Activated T-helper 2 cell treated with anti-CD3 and anti-CD28 coated beads, Interferon-gamma antibody, Interleukin-2, Interleukin-4, amounts not matched to agents 10 μg/mL and 5 μg/mL and 100 μg/mL, durations not matched to agents 14 hours and 24 hours and 36 hours (primary cell): ENCODE results near the gene CDPF1. TPM values are rescaled to one million over a fixed set of nuclear protein-coding genes. Genes with fewer than 3 reads are reported as not detected.

Experiments
- DNase-seq: peaks from one replicate; pipeline ENCODE4 v3.0.0; 2021; ENCODE audit warnings: low spot score
- H3K27ac Mint-ChIP-seq: one replicate; pipeline ENCODE4 v1.8.0; 2021; ENCODE audit warnings: mixed read lengths
- H3K27me3 Mint-ChIP-seq: one replicate; pipeline ENCODE4 v1.8.0; 2021; ENCODE audit warnings: low read depth, mixed read lengths
- H3K36me3 Mint-ChIP-seq: one replicate; pipeline ENCODE4 v1.8.0; 2021; ENCODE audit warnings: low read depth, mixed read lengths
- H3K4me1 Mint-ChIP-seq: one replicate; pipeline ENCODE4 v1.8.0; 2021; ENCODE audit warnings: low read depth, mixed read lengths
- H3K4me3 Mint-ChIP-seq: one replicate; pipeline ENCODE4 v1.8.0; 2021; ENCODE audit warnings: low read depth, mild to moderate bottlenecking, moderate library complexity, mixed read lengths
- H3K9me3 Mint-ChIP-seq: one replicate; pipeline ENCODE4 v1.8.0; 2021; ENCODE audit warnings: mixed read lengths
- intact Hi-C: fragments of 100-400 bp; cut with micrococcal nuclease; formaldehyde crosslinking; loops from one replicate; pipeline ENCODE4 v1.15.1; 2023
- total RNA-seq: library from RNA; stranded (reverse); gene quantifications from 2 replicates; pipeline ENCODE4 v1.2.3, GENCODE V29; 2022

Gene CDPF1
- total RNA-seq, 1 donor from 2014 or later = 7.7 TPM

GRCh38 chr22:46198274-46198673, 51.8 kb downstream of the CDPF1 start:
- Mint-ChIP-seq H3K27me3 (no peaks in the 10 kb centered on the region), H3K9me3 (no peaks in the 10 kb centered on the region), H3K4me1 (peaks cover 2% of the 10 kb centered on the region), H3K27ac (no peak overlapping the region), H3K4me3 (no peak overlapping the region), H3K36me3 (peaks cover 3% of the 10 kb centered on the region)
- intact Hi-C loops = no loop called here
- DNase-seq = no peak

GRCh38 chr22:46196278-46196677, 53.8 kb downstream of the CDPF1 start:
- no peaks in the 10 kb centered on the region for H3K27me3 Mint-ChIP-seq
- no peak overlapping the region for H3K27ac Mint-ChIP-seq
- H3K4me3 Mint-ChIP-seq = no peak overlapping the region
- peaks cover 3% of the 10 kb centered on the region for H3K36me3 Mint-ChIP-seq
- H3K4me1 Mint-ChIP-seq = peaks cover 2% of the 10 kb centered on the region
- intact Hi-C loops = no loop called here
- no peaks in the 10 kb centered on the region for H3K9me3 Mint-ChIP-seq
- no peak for DNase-seq

- no peak for DNase-seq
- no peak overlapping the region for H3K27ac Mint-ChIP-seq
- H3K36me3 Mint-ChIP-seq = peaks cover 3% of the 10 kb centered on the region
- no peak overlapping the region for H3K4me3 Mint-ChIP-seq
- intact Hi-C loops = no loop called here
- H3K4me1 Mint-ChIP-seq = peaks cover 2% of the 10 kb centered on the region
- H3K9me3 Mint-ChIP-seq = no peaks in the 10 kb centered on the region
- no peaks in the 10 kb centered on the region for H3K27me3 Mint-ChIP-seq
These were observed 54.5 kb downstream of the CDPF1 start for GRCh38 chr22:46195487-46196165.

Other genes starting within 250 kb of the CDPF1 start
- gene PPARA, start 99.8 kb downstream of the CDPF1 start, total RNA-seq = 14.0 and 14.5 TPM in 2 replicates
- gene PKDREJ, start 13.1 kb upstream of the CDPF1 start, total RNA-seq = not detected in 2 replicates
- gene TTC38, start 17.7 kb upstream of the CDPF1 start, total RNA-seq = 20.7 and 21.0 TPM in 2 replicates
- gene GTSE1, start 46.6 kb upstream of the CDPF1 start, total RNA-seq = 46.1 and 47.7 TPM in 2 replicates
- 74.1 and 76.0 TPM in 2 replicates for gene TRMU, start 85.4 kb upstream of the CDPF1 start, total RNA-seq